Neural cell (in vitro differentiated cells): ENCODE measurements around the gene HAS3.

ENCODE experiments used
- CTCF ChIP-seq: fragments of 450-650 bp; IDR thresholded peaks from 2 replicates; pipeline ENCODE4 v1.5.1; 2014; ENCODE audit warnings: antibody characterized with exemption, mild to moderate bottlenecking, moderate library complexity; ENCODE audit not compliant: poor library complexity, severe bottlenecking
- EP300 ChIP-seq: fragments of 450-650 bp; conservative IDR thresholded peaks from 2 replicates; pipeline ENCODE4 v1.6.1; 2014; ENCODE audit warnings: antibody characterized with exemption, mild to moderate bottlenecking, moderate library complexity; ENCODE audit not compliant: poor library complexity, severe bottlenecking
- EZH2 ChIP-seq: fragments of 200-600, 300-800 bp; shearing (Covaris generic), sonication (generic); IDR thresholded peaks from 2 replicates; pipeline ENCODE4 v1.6.1; 2014; ENCODE audit warnings: antibody characterized with exemption, low read length, borderline replicate concordance, mild to moderate bottlenecking; ENCODE audit not compliant: insufficient read depth, poor library complexity, severe bottlenecking
- MXI1 ChIP-seq: fragments of 450-650 bp; conservative IDR thresholded peaks from 2 replicates; pipeline ENCODE4 v1.6.1; 2014; ENCODE audit warnings: antibody characterized with exemption, mild to moderate bottlenecking; ENCODE audit not compliant: poor library complexity, severe bottlenecking
- POLR2AphosphoS5 ChIP-seq: IDR thresholded peaks from 2 replicates; pipeline ENCODE4 v1.6.1; 2012
- RAD21 ChIP-seq: fragments of 450-650 bp; conservative IDR thresholded peaks from 2 replicates; pipeline ENCODE4 v1.6.1; 2014; ENCODE audit warnings: antibody characterized with exemption, mild to moderate bottlenecking, moderate library complexity
- REST ChIP-seq: IDR thresholded peaks from 2 replicates; pipeline ENCODE4 v1.6.1; 2012; ENCODE audit warnings: borderline replicate concordance
- SMC3 ChIP-seq: fragments of 450-650 bp; conservative IDR thresholded peaks from 2 replicates; pipeline ENCODE4 v1.6.1; 2014; ENCODE audit warnings: antibody characterized with exemption, mild to moderate bottlenecking, moderate library complexity; ENCODE audit not compliant: poor library complexity
- TAF1 ChIP-seq: IDR thresholded peaks from 2 replicates; pipeline ENCODE4 v1.6.1; 2012; ENCODE audit warnings: low read depth

GRCh38 chr16:69072640-69072974 lies 32.8 kb upstream of the HAS3 start:
- TF ChIP-seq EP300 (no peak), EZH2 (no peak), REST (no peak), CTCF (no peak), SMC3 (no peak), TAF1 (no peak), POLR2AphosphoS5 (no peak), MXI1 (no peak), RAD21 (no peak)
